ENCODE data around the gene DAAM1.

The DAAM1 gene

GRCh38 chr14:59295951-59296350, 107.5 kb downstream of the DAAM1 start:
- H3K9ac ChIP-seq (ENCODE audit: low read depth, low read length) = no peak overlapping the region
- no peak for TF ChIP-seq CTCF (IDR thresholded peaks at IDR 0.05; ENCODE audit: borderline replicate concordance, extremely low read depth, low read length, poor library complexity, severe bottlenecking)
- no peak for TF ChIP-seq EZH2 (IDR thresholded peaks at IDR 0.05; ENCODE audit: borderline replicate concordance, low read depth, low read length, severe bottlenecking)
- peaks cover 46% of the 10 kb centered on the region for H3K4me1 ChIP-seq (ENCODE audit: insufficient read depth, low read length)
- no peak overlapping the region for H2AFZ ChIP-seq (ENCODE audit: low read depth, low read length)
- no peaks in the 10 kb centered on the region for H3K9me3 ChIP-seq (ENCODE audit: insufficient read depth, low read length, severe bottlenecking)
- H3K27me3 ChIP-seq (ENCODE audit: insufficient read depth, low read length, poor library complexity) = no peaks in the 10 kb centered on the region
- no peaks in the 10 kb centered on the region for H3K79me2 ChIP-seq (ENCODE audit: insufficient read depth, low read length)
- H3K36me3 ChIP-seq (ENCODE audit: insufficient read depth, low read length) = peaks cover 12% of the 10 kb centered on the region; the same call in 1 of the 2 replicates
- no peak for DNase-seq
- no peak for ATAC-seq (ENCODE audit: insufficient read depth, low read depth)
- H3K4me3 ChIP-seq (ENCODE audit: low read depth in 1 of 2, low read length in 2 of 2) = no peak overlapping the region
- H3K27ac ChIP-seq (ENCODE audit: low read length) = peak overlapping the region; percentile 73; the same call in 1 of the 2 replicates
- H3K4me2 ChIP-seq (ENCODE audit: insufficient read depth, low read length) = no peak overlapping the region
- no peaks in the 10 kb centered on the region for H4K20me1 ChIP-seq (ENCODE audit: insufficient read depth, low read length)

GRCh38 chr14:59296508-59296907, 108.0 kb downstream of the DAAM1 start:
- peak overlapping the region; percentile 73 for H3K27ac ChIP-seq (ENCODE audit: low read length)
- ATAC-seq (ENCODE audit: insufficient read depth, low read depth) = no peak
- no peaks in the 10 kb centered on the region for H3K79me2 ChIP-seq (ENCODE audit: insufficient read depth, low read length)
- 0 out of 2 replicates have a peak overlapping the region, but pooled peaks have one; percentile 52 for H3K4me2 ChIP-seq (ENCODE audit: insufficient read depth, low read length)
- H3K9ac ChIP-seq (ENCODE audit: low read depth, low read length) = no peak overlapping the region
- no peaks in the 10 kb centered on the region for H3K9me3 ChIP-seq (ENCODE audit: insufficient read depth, low read length, severe bottlenecking)
- 0 out of 2 replicates have a peak overlapping the region, but pooled peaks have one; percentile 3 for H2AFZ ChIP-seq (ENCODE audit: low read depth, low read length)
- no peak overlapping the region for H3K4me3 ChIP-seq (ENCODE audit: low read depth in 1 of 2, low read length in 2 of 2)
- TF ChIP-seq EZH2 (IDR thresholded peaks at IDR 0.05; ENCODE audit: borderline replicate concordance, low read depth, low read length, severe bottlenecking) (no peak), CTCF (IDR thresholded peaks at IDR 0.05; ENCODE audit: borderline replicate concordance, extremely low read depth, low read length, poor library complexity, severe bottlenecking) (no peak)
- DNase-seq = no peak
- H3K27me3 ChIP-seq (ENCODE audit: insufficient read depth, low read length, poor library complexity) = no peaks in the 10 kb centered on the region
- peaks cover 51% of the 10 kb centered on the region for H3K4me1 ChIP-seq (ENCODE audit: insufficient read depth, low read length)
- no peaks in the 10 kb centered on the region for H4K20me1 ChIP-seq (ENCODE audit: insufficient read depth, low read length)
- H3K36me3 ChIP-seq (ENCODE audit: insufficient read depth, low read length) = peaks cover 10% of the 10 kb centered on the region; the same call in 1 of the 2 replicates

DNA sequence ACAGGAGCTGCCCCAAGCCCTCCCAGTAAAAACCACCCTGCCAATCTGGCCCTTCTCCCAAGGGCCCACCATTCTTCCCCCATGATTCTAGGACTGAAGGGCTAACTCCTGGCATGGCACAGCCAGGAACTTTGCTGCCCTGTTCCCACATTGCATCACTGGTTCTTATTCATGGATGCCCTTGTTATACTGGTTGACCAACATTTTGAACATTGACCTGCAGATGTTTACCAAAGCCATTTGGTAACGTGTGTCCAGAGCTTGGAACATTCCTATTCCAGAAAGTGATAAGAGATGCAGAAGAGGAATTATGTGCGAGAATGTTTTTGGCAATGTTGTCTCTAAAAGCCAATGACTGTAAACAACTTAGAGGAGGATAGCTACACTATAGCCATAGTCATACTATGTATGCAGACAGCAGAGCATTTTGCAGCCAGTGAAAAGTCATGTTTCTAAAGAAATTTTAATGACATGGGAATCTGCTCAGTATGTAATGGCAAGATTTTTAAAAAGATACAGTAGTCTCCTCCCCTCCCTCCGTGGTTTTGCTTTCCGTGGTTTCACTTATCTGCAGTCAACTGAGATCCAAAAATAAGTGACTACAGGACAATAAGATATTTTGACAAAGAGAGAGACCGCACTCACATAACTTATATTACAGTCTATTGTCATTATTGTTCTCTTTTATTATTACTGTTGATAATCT, 108.8 kb downstream of the DAAM1 start:
- no peaks in the 10 kb centered on the region for H3K79me2 ChIP-seq (ENCODE audit: insufficient read depth, low read length)
- no peaks in the 10 kb centered on the region for H3K9me3 ChIP-seq (ENCODE audit: insufficient read depth, low read length, severe bottlenecking)
- H3K27me3 ChIP-seq (ENCODE audit: insufficient read depth, low read length, poor library complexity) = no peaks in the 10 kb centered on the region
- peaks cover 3% of the 10 kb centered on the region; the same call in 1 of the 2 replicates for H3K36me3 ChIP-seq (ENCODE audit: insufficient read depth, low read length)
- H3K27ac ChIP-seq (ENCODE audit: low read length) = peak overlapping the region; percentile 73
- peaks cover 58% of the 10 kb centered on the region for H3K4me1 ChIP-seq (ENCODE audit: insufficient read depth, low read length)
- no peak overlapping the region for H3K9ac ChIP-seq (ENCODE audit: low read depth, low read length)
- H2AFZ ChIP-seq (ENCODE audit: low read depth, low read length) = peak overlapping the region; percentile 3
- DNase-seq = peak; percentile 53
- peak overlapping the region; percentile 52 for H3K4me2 ChIP-seq (ENCODE audit: insufficient read depth, low read length)
- peak; percentile 48 for ATAC-seq (ENCODE audit: insufficient read depth, low read depth)
- no peaks in the 10 kb centered on the region for H4K20me1 ChIP-seq (ENCODE audit: insufficient read depth, low read length)
- H3K4me3 ChIP-seq (ENCODE audit: low read depth in 1 of 2, low read length in 2 of 2) = peak overlapping the region in 1 of 2 experiments; percentile 9; a peak in 1 of 4 replicates
- TF ChIP-seq CTCF (IDR thresholded peaks at IDR 0.05; ENCODE audit: borderline replicate concordance, extremely low read depth, low read length, poor library complexity, severe bottlenecking) (no peak), EZH2 (IDR thresholded peaks at IDR 0.05; ENCODE audit: borderline replicate concordance, low read depth, low read length, severe bottlenecking) (no peak)
